Measurements from ENCODE around the gene LRP8.

LRP8 gene

DNA sequence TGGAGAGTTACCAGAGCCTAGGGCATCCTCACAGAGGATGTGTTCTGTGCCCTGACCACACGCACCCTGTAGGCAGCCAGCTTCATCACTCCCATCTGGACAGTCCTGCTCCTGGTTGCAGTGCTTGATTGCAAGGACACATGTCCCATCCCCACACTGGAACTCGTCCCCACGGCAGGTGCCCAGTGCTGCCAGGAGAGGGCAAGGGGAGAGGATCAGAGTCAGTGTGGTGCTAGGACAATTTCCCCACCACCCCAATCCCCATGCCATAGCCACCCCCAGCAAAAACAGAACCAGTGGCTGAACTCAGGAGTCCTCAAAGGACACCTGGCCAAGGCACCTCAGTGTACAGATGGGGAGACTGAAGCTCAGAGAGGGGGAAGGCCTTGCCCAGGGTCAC lies 52.3 kb downstream of the LRP8 start:
- H3K4me3 Mint-ChIP-seq = no peak overlapping the region
- no peaks in the 10 kb centered on the region for H3K27me3 Mint-ChIP-seq (ENCODE audit: low read depth)
- no peaks in the 10 kb centered on the region for H3K9me3 Mint-ChIP-seq
- peaks cover 18% of the 10 kb centered on the region for H3K36me3 Mint-ChIP-seq (ENCODE audit: low read depth)
- H3K4me1 Mint-ChIP-seq (ENCODE audit: low read depth) = peaks cover 2% of the 10 kb centered on the region
- no peak overlapping the region for H3K27ac Mint-ChIP-seq

DNA sequence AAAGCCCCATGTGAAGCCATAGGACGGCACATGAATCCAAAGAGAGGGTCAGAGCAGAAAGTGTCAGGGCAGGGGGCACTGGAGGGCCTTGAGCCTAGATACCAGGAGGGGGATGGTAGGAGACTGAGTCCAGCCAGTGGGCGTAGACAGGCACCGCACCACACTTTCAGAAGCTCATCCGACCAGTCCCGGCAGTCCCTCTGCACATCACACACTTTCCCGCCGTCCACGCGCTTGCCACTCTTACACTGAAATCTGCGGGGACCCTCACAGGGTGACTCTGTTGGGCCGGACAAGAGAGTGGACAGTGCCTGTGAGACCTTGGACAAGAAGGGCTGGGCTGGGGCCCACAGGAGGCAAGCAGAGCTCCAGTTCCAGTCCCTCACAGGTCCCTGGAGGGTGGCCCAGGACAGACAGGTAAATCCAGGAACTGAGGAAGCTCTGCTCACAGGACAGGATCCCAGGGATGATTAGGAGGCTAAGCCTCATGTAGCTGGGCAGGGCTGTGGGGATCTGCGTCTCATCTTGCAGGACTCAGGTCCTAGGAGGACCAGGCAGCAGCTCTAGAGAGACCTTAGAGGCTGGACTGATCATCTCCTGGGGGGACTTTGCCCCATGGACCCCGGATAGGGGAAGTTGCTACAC lies 53.2 kb downstream of the LRP8 start:
- H3K9me3 Mint-ChIP-seq = no peaks in the 10 kb centered on the region
- H3K4me3 Mint-ChIP-seq = no peak overlapping the region
- peaks cover 3% of the 10 kb centered on the region for H3K4me1 Mint-ChIP-seq (ENCODE audit: low read depth)
- H3K27me3 Mint-ChIP-seq (ENCODE audit: low read depth) = no peaks in the 10 kb centered on the region
- no peak overlapping the region for H3K27ac Mint-ChIP-seq
- H3K36me3 Mint-ChIP-seq (ENCODE audit: low read depth) = peaks cover 21% of the 10 kb centered on the region

DNA sequence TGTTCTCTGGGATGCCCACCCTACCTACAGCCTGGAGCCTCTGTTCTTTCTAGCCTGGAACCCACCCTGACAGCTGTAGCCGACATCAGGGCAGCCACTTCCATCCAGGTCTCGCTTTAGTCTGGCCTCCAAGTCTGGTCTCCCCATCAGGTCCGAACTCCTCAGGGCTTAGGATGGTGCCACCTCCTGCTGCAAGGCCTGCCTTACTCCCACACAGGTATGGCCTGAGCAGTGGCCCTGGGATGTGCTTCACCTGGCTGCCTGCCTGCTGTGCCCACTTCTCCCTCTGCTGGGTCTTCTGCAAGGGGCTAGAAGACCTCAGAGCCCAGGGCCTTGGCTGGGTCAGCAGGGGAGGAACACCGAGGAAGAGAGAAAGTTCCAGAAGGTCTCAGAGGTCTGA lies 53.8 kb downstream of the LRP8 start:
- Mint-ChIP-seq H3K27ac (no peak overlapping the region), H3K4me3 (no peak overlapping the region), H3K9me3 (no peaks in the 10 kb centered on the region), H3K36me3 (ENCODE audit: low read depth) (peaks cover 22% of the 10 kb centered on the region), H3K27me3 (ENCODE audit: low read depth) (no peaks in the 10 kb centered on the region), H3K4me1 (ENCODE audit: low read depth) (peaks cover 3% of the 10 kb centered on the region)

DNA sequence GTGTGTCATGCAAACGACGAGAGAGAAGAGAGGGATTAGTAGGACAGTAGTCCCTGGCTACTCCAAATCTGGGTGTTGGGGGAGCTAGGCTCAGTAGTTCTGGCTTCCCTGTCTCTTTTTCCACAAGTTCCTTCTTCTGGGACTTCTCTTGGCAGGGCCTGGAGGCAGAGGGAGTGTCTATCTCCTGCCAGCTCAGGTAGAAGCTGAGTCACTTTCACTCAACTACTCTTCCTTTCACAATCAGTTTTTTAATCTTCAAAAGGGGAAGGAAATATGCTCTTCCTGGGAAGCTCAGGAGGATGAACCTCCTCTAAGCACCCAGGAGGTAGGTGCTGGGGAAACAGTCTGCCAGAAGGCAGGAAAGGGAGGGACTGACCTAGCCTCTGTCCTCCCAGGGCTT lies 54.3 kb downstream of the LRP8 start:
- H3K4me1 Mint-ChIP-seq (ENCODE audit: low read depth) = peaks cover 3% of the 10 kb centered on the region
- no peak overlapping the region for H3K4me3 Mint-ChIP-seq
- no peak overlapping the region for H3K27ac Mint-ChIP-seq
- peaks cover 25% of the 10 kb centered on the region for H3K36me3 Mint-ChIP-seq (ENCODE audit: low read depth)
- no peaks in the 10 kb centered on the region for H3K27me3 Mint-ChIP-seq (ENCODE audit: low read depth)
- no peaks in the 10 kb centered on the region for H3K9me3 Mint-ChIP-seq

DNA sequence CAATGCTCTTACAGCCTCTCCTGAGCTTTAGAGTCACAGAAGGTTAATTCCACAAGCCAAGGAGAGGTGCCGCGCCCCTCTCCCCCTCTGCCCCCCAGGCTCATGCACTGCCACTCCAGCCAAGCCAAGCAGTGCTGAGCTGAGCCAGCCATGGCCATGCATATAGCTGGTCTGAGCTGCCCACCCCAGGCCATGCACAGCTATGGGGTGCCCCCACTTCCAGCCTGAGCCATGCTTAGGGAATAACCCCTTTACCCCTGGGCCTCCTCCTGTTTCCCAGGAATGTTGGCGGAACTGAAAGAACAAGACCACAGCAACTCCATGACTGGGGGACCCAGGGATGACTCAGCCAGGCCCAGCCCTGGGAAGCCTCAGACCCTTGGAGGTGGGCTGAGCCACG lies 55.5 kb downstream of the LRP8 start:
- H3K9me3 Mint-ChIP-seq = no peaks in the 10 kb centered on the region
- H3K27ac Mint-ChIP-seq = no peak overlapping the region
- H3K4me1 Mint-ChIP-seq (ENCODE audit: low read depth) = peaks cover 3% of the 10 kb centered on the region
- peaks cover 21% of the 10 kb centered on the region for H3K36me3 Mint-ChIP-seq (ENCODE audit: low read depth)
- H3K27me3 Mint-ChIP-seq (ENCODE audit: low read depth) = no peaks in the 10 kb centered on the region
- H3K4me3 Mint-ChIP-seq = no peak overlapping the region

DNA sequence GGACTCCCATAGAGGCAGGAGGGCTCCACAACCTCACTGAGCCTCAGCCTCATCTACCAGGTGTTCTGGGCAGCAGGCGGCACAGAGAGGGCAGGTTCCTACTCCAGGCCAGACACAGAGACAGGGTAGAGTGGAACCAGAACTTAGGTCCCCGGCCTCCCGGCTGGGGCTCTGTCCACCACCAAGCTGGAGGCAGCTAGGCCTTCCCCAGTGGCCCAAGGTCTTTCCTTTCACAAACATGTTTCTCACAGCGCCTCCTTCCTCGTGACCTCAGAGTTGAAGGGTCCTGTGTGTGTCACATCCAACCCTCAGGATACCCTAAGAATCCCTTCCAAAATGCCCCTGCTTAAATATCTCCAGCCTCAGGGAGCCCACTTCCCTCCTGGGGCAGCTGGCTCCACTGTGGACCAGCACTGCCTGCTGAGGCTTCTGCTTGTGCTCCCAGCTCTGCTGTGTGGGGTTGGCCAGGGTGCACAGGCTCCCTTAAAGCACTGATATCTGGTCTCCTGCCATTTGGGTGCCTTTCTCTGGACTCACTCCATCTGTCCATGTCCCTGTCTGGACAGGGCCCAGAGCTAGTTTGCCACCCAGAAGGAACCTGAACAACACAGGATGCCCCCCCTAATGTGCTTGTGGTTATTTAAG lies 56.3 kb downstream of the LRP8 start:
- no peak overlapping the region for H3K4me3 Mint-ChIP-seq
- peaks cover 21% of the 10 kb centered on the region for H3K36me3 Mint-ChIP-seq (ENCODE audit: low read depth)
- H3K27ac Mint-ChIP-seq = no peak overlapping the region
- H3K4me1 Mint-ChIP-seq (ENCODE audit: low read depth) = peaks cover 3% of the 10 kb centered on the region
- H3K9me3 Mint-ChIP-seq = no peaks in the 10 kb centered on the region
- H3K27me3 Mint-ChIP-seq (ENCODE audit: low read depth) = no peaks in the 10 kb centered on the region

DNA sequence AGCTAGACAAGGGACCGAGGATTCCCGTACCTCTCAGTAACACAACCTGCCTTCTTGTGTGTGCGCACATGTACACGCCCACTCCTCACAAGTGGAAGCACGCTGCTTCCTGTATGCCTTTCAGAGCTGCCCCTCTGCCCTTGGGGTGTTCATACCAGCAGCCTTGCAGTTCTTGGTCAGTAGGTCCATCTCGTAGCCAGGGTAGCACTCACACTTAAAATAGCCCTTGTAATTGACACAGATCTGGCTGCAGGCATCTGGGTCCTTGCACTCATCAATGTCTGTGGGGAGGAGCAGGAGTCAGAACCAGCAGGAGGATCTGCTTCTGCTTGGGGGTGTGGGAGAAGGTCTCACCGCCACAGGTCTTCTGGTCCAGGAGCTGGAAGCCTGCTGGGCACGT lies 57.0 kb downstream of the LRP8 start:
- Mint-ChIP-seq H3K9me3 (no peaks in the 10 kb centered on the region), H3K4me1 (ENCODE audit: low read depth) (peaks cover 3% of the 10 kb centered on the region), H3K27me3 (ENCODE audit: low read depth) (no peaks in the 10 kb centered on the region), H3K27ac (no peak overlapping the region), H3K4me3 (no peak overlapping the region), H3K36me3 (ENCODE audit: low read depth) (peaks cover 25% of the 10 kb centered on the region)

DNA sequence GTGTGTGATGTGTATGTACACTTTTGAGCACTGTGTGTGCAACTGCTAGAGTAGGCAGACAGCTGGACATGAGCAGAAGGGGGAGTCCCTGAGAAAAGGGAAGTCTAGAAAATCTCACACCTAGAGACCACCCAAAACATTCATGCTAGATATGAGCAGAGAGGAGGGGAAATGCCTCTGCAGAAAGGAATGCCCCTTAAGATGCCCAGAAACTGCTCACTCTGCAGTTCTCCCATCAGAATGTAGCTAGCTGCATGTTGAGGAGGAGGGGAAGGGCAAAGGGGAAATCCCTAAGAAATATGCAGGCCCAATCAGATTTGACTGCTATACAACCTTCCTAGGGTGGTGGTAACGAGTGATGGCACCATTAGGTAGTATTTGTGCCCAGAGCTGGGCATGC lies 57.8 kb downstream of the LRP8 start:
- Mint-ChIP-seq H3K4me3 (no peak overlapping the region), H3K4me1 (ENCODE audit: low read depth) (peaks cover 3% of the 10 kb centered on the region), H3K27me3 (ENCODE audit: low read depth) (no peaks in the 10 kb centered on the region), H3K9me3 (no peaks in the 10 kb centered on the region), H3K27ac (peak overlapping the region; percentile 42), H3K36me3 (ENCODE audit: low read depth) (peaks cover 31% of the 10 kb centered on the region)

DNA sequence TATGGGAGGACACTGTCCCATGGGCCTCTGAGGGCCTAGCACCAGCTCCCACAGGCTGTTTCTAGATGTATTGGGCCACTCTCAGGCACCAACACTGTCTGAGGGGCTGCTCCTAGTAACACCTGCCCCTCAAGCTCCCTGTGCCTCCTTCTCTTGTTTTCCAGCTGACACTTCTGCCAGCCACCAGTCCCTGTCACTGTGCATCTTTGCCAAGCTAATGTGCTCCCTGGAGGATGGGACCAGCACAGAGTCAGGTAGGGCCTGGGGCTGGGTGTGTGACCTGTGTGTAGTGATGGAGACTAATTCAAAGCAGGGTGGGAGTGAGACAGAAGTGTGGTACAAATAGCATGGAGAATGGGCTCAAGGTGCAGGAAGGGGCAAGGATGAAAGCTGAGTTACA lies 60.1 kb downstream of the LRP8 start:
- no peaks in the 10 kb centered on the region for H3K27me3 Mint-ChIP-seq (ENCODE audit: low read depth)
- H3K36me3 Mint-ChIP-seq (ENCODE audit: low read depth) = peaks cover 41% of the 10 kb centered on the region
- H3K27ac Mint-ChIP-seq = no peak overlapping the region
- no peaks in the 10 kb centered on the region for H3K9me3 Mint-ChIP-seq
- H3K4me3 Mint-ChIP-seq = no peak overlapping the region
- H3K4me1 Mint-ChIP-seq (ENCODE audit: low read depth) = peaks cover 3% of the 10 kb centered on the region

DNA sequence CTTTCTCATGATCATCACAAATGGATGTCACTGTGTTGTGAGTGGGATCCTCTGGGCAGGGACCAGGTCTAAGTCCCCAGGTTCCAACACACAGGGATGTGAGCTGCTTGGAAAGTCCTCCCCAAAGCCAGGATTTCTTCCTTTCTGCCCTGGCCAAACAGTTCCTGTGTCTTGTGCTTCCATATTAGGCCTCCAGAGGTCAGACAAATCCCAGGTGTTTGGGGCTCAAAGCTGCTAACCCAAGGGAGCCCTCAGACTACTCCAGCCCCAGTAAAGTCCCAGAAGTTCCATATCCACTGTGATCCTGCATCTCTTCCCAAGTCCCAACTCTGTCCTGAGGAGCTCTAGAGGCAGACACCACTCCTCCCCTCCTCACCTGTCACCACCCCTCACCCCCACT lies 61.8 kb downstream of the LRP8 start:
- no peak overlapping the region for H3K27ac Mint-ChIP-seq
- no peak overlapping the region for H3K4me3 Mint-ChIP-seq
- no peaks in the 10 kb centered on the region for H3K27me3 Mint-ChIP-seq (ENCODE audit: low read depth)
- peaks cover 1% of the 10 kb centered on the region for H3K4me1 Mint-ChIP-seq (ENCODE audit: low read depth)
- H3K36me3 Mint-ChIP-seq (ENCODE audit: low read depth) = peaks cover 41% of the 10 kb centered on the region
- no peaks in the 10 kb centered on the region for H3K9me3 Mint-ChIP-seq

DNA sequence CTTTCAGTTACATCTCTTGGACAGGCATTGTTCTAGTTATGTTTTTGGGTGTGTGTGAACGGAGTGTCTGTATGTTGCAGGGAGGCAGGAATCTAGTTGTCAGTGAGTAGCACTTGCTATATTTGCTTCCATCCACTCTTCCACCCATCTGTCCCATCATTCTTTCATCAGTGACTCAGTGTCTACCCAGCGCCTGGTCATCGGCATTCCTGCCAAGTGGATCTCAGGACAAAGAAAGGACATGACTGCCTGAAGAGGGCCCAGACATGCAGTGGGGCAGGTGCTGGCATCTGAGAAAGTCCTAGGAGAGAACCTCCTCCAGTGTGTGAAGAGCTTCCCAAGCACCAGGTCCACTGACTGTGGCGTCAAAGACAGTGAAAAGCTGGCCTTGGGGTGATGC lies 62.3 kb downstream of the LRP8 start:
- Mint-ChIP-seq H3K27me3 (ENCODE audit: low read depth) (no peaks in the 10 kb centered on the region), H3K4me1 (ENCODE audit: low read depth) (peaks cover 1% of the 10 kb centered on the region), H3K36me3 (ENCODE audit: low read depth) (peaks cover 45% of the 10 kb centered on the region), H3K27ac (no peak overlapping the region), H3K9me3 (no peaks in the 10 kb centered on the region), H3K4me3 (no peak overlapping the region)

DNA sequence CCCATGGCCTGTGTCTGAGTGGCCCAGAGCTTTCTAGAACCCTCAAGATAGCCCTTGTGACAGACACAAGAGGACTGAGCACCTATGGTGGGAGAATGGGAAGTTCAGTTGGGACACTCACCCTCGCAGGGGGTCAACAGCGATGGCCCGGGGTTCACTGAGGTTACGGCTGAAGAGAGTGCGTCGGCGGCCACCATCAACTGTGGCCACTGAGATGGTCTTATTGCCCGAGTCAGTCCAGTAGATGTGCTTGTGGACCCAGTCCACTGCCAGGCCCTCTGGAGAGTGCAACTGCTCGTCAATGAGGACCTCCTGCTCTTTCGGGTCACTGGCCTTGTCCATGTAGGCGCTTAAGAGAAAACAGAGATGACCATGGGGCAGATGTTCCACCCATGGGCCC lies 63.8 kb downstream of the LRP8 start:
- no peak overlapping the region for H3K4me3 Mint-ChIP-seq
- H3K27ac Mint-ChIP-seq = no peak overlapping the region
- no peaks in the 10 kb centered on the region for H3K9me3 Mint-ChIP-seq
- H3K27me3 Mint-ChIP-seq (ENCODE audit: low read depth) = no peaks in the 10 kb centered on the region
- H3K4me1 Mint-ChIP-seq (ENCODE audit: low read depth) = no peaks in the 10 kb centered on the region
- peaks cover 46% of the 10 kb centered on the region for H3K36me3 Mint-ChIP-seq (ENCODE audit: low read depth)

DNA sequence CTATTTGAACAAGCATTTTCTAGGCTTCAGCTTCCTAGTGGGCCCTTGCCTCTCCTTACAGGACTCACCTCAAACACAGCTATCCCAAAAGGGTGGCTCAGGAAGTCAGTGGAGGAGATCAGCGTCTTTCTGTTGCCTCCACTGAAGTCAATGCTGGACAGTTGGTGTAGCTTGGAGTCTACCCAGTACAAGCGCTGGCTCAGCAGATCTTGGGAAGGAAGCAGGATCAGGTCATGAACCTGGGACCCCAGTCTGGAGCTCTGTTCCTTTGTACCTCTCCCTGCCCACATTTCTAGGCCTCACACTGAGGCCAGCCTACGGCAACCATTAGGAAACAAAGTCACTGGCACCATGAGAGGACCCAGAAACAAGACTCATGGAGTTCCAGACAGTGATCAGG lies 65.9 kb downstream of the LRP8 start:
- Mint-ChIP-seq H3K4me1 (ENCODE audit: low read depth) (no peaks in the 10 kb centered on the region), H3K9me3 (no peaks in the 10 kb centered on the region), H3K36me3 (ENCODE audit: low read depth) (peaks cover 56% of the 10 kb centered on the region), H3K27me3 (ENCODE audit: low read depth) (no peaks in the 10 kb centered on the region), H3K27ac (no peak overlapping the region), H3K4me3 (no peak overlapping the region)

DNA sequence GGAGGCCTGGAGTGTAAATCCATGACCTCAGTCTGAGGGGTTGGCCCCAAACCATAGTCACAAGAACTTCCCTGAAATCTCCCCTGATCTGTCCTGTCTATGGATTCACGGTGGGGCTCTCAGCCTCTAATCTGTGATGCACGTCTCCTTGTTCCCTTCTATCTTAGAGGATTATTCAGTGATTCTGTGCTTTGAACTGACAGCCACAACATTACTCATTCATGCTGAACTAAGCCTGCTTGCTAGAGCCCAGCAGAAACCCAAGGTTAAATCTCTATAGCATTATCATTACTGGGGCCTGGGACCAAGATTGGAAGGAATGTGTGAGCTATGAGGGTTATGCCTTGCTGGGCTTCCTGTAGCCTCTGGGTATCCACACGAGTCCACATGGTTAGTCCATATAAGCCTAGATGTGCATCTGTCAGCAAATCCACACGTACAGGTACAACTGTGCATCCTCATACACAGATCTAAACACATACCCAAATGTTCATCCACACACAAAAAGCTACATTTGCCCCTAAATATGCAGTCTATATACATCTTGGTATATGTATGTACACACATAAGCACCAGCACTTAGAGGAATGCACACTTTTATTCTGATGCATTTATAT lies 67.1 kb downstream of the LRP8 start:
- no peak overlapping the region for H3K4me3 Mint-ChIP-seq
- no peaks in the 10 kb centered on the region for H3K27me3 Mint-ChIP-seq (ENCODE audit: low read depth)
- no peak overlapping the region for H3K27ac Mint-ChIP-seq
- peaks cover 54% of the 10 kb centered on the region for H3K36me3 Mint-ChIP-seq (ENCODE audit: low read depth)
- H3K4me1 Mint-ChIP-seq (ENCODE audit: low read depth) = no peaks in the 10 kb centered on the region
- no peaks in the 10 kb centered on the region for H3K9me3 Mint-ChIP-seq

DNA sequence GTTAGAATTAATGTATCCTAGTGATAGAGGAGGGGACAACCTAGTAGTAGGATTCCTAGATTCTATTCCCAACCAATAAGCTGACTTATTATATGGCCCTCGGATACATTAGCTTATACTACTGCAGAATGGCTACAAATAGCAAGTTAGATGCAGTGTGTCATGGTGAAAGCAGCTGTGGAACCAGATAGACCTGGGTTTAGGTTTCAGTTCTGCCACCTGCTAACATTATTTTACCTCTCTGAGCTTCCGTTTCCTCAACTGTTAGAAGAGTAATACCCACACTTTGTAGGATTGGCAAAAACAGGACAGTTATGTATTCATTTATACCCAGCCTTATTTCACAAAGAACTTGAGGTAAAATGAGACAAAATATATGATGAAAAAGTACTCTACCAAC lies 67.9 kb downstream of the LRP8 start:
- Mint-ChIP-seq H3K4me3 (no peak overlapping the region), H3K9me3 (no peaks in the 10 kb centered on the region), H3K27me3 (ENCODE audit: low read depth) (no peaks in the 10 kb centered on the region), H3K27ac (no peak overlapping the region), H3K36me3 (ENCODE audit: low read depth) (peaks cover 50% of the 10 kb centered on the region), H3K4me1 (ENCODE audit: low read depth) (no peaks in the 10 kb centered on the region)

Measured in T-helper 1 cell treated with Interleukin-12 subunit alpha and Interleukin-12 subunit beta and Interleukin-4 antibody, amounts not matched to agents 30 μg/mL and 1 μg/mL, for 36 hours (primary cell).